ENCODE measurements around the gene LRRK2. TPM values are rescaled to one million over a fixed set of nuclear protein-coding genes. Genes with fewer than 3 reads are reported as not detected.

LRRK2 gene
- total and polyA plus RNA-seq, 12 donors = 0.99 to 9.1 (median 6.2) TPM

GRCh38 chr12:40281791-40282364, 57.1 kb downstream of the LRRK2 start:
- WGBS, 2 donors = 80 to 88% methylated on average over 1 of the region's 1 CpG
- intact Hi-C loops (cut with DNase I) = no loop called here
- ATAC-seq = no peak
- no peak for TF ChIP-seq CTCF (IDR thresholded peaks at IDR 0.05)
- Histone ChIP-seq H3K27ac (no peak overlapping the region), H3K36me3 (peaks cover 0 to 59% (median 16%) of the 10 kb centered on the region in 9 donors), H3K9me3 (no peaks in the 10 kb centered on the region), H3K27me3 (no peaks in the 10 kb centered on the region), H3K4me3 (no peak overlapping the region), H3K4me1 (no peaks in the 10 kb centered on the region)
- no peak for DNase-seq

DNA sequence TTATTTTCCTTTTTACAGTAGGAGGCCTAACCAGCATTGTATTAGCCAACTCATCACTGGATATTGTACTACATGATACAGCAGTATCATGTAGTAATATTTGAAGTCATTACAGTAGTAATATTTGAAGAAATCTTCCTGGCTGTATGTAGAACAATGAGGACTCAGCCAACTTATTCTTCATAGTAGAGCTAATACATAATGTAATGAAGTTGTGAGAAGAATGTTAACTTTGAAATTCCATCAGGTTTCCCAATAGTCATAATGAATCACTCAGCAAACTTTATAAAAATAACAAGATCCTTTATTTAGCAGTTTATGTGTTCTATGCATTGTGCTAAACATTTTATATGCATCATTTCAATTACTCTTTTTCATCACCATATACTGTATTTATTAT, 61.8 kb downstream of the LRRK2 start:
- peaks cover 0 to 44% (median 3%) of the 10 kb centered on the region in 9 donors for H3K36me3 ChIP-seq
- intact Hi-C loops (cut with DNase I) = no loop called here

GRCh38 chr12:40287369-40287975, 62.7 kb downstream of the LRRK2 start:
- WGBS, 2 donors = 88 to 92% methylated on average over 7 of the region's 7 CpGs
- no peak for TF ChIP-seq CTCF (IDR thresholded peaks at IDR 0.05)
- H3K4me3 ChIP-seq = no peak overlapping the region
- intact Hi-C loops (cut with DNase I) = no loop called here
- peaks cover 0 to 44% (median 6%) of the 10 kb centered on the region in 9 donors for H3K36me3 ChIP-seq
- peaks cover 0 to 25% (median 7%) of the 10 kb centered on the region in 11 donors for H3K9me3 ChIP-seq
- no peak for DNase-seq
- no peaks in the 10 kb centered on the region for H3K27me3 ChIP-seq
- no peaks in the 10 kb centered on the region for H3K4me1 ChIP-seq
- no peak for ATAC-seq
- H3K27ac ChIP-seq = no peak overlapping the region

More for the DNA sequence above, 61.8 kb downstream of the LRRK2 start:
- DNase-seq (no peak), ATAC-seq (no peak)
- H3K27me3 ChIP-seq = no peaks in the 10 kb centered on the region
- peaks cover 0 to 25% (median 7%) of the 10 kb centered on the region in 11 donors for H3K9me3 ChIP-seq
- no peaks in the 10 kb centered on the region for H3K4me1 ChIP-seq
- no peak overlapping the region for H3K4me3 ChIP-seq
- no peak overlapping the region for H3K27ac ChIP-seq
- TF ChIP-seq CTCF (IDR thresholded peaks at IDR 0.05) = no peak

DNA sequence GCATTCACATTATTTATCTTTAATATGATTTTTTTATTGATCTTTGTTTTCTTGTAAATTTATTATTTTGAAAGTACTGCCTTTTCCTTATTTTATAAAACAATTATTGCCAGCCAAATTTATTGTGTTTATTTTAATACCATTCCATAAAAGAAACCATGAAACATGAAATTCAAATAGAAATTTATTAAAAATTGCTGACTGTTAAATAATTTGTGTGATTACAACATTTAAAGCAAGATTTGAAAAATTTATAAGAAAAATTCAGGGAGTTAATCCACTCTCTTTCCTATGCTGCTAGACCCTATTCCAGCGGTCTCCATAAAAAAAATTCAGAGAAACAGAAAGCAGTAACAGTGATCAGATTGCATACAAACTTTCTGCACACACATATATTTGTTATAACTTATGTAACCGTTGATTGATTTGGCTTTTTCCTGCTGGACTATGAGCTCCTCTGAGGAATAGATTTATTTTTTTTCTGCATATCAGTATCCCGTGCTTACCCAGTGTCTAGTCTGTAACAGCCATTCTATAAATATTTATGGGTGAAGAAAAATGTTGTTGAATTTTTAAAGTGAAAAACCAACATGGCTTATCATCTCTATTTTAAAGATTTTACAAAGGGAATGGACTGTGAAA, 68.1 kb downstream of the LRRK2 start:
- Histone ChIP-seq H3K36me3 (peaks cover 0 to 53% (median 6%) of the 10 kb centered on the region in 9 donors), H3K27ac (no peak overlapping the region), H3K27me3 (no peaks in the 10 kb centered on the region), H3K9me3 (peaks cover 0 to 25% (median 7%) of the 10 kb centered on the region in 11 donors), H3K4me1 (no peaks in the 10 kb centered on the region), H3K4me3 (no peak overlapping the region)
- intact Hi-C loops (cut with DNase I) = no loop called here
- ATAC-seq (no peak), DNase-seq (no peak)
- 73 to 85% methylated on average over 3 of the region's 3 CpGs for WGBS, 2 donors
- no peak for TF ChIP-seq CTCF (IDR thresholded peaks at IDR 0.05)
